Astrocyte (in vitro differentiated cells and primary cell): ENCODE measurements around the gene SGK2. TPM values are rescaled to one million over a fixed set of nuclear protein-coding genes. Genes with fewer than 3 reads are reported as not detected.
A peak's percentile ranks its signal among the peaks of the same experiment; 100 is the strongest.

Experiments used
- DNase-seq: peaks from one replicate; pipeline ENCODE4 v3.0.0-alpha.2; 2010; ENCODE audit warnings: low read depth
- FAIRE-seq: peaks from 2 replicates; lab custom pipeline; 2011; peaks lifted over from hg19 to GRCh38; lab: Jason Lieb, UNC
- H2AFZ ChIP-seq: 2 replicates; pipeline ENCODE4 v1.6.0; 2012; ENCODE audit warnings: low read depth, low read length, inconsistent platforms
- H3K27ac ChIP-seq: 2 replicates; pipeline ENCODE4 v1.5.1; 2011; ENCODE audit warnings: low read depth, low read length, inconsistent platforms
- H3K27me3 ChIP-seq: 2 replicates; pipeline ENCODE4 v1.6.0; 2011; ENCODE audit warnings: low read length, inconsistent platforms; ENCODE audit not compliant: insufficient read depth
- H3K36me3 ChIP-seq: 2 replicates; pipeline ENCODE4 v1.5.1; 2011; ENCODE audit warnings: low read length, inconsistent platforms; ENCODE audit not compliant: insufficient read depth
- H3K4me1 ChIP-seq: 2 replicates; pipeline ENCODE4 v1.5.1; 2011; ENCODE audit warnings: low read length, inconsistent platforms; ENCODE audit not compliant: insufficient read depth
- H3K4me2 ChIP-seq: 2 replicates; pipeline ENCODE4 v1.6.0; 2012; ENCODE audit warnings: low read length, inconsistent platforms
- H3K4me3 ChIP-seq: 2 replicates; pipeline ENCODE4 v1.5.1; 2011; ENCODE audit warnings: low read depth, mild to moderate bottlenecking, low read length, inconsistent platforms; ENCODE audit not compliant: insufficient read depth
- H3K79me2 ChIP-seq: 2 replicates; pipeline ENCODE4 v1.6.0; 2012; ENCODE audit warnings: mild to moderate bottlenecking, low read length, inconsistent platforms; ENCODE audit not compliant: insufficient read depth
- H3K9ac ChIP-seq: 2 replicates; pipeline ENCODE4 v1.6.0; 2012; ENCODE audit warnings: mild to moderate bottlenecking, low read length, inconsistent platforms
- H3K9me3 ChIP-seq: 2 replicates; pipeline ENCODE4 v1.5.1; 2012; ENCODE audit warnings: low read depth, mild to moderate bottlenecking, low read length, inconsistent platforms; ENCODE audit not compliant: insufficient read depth
- H4K20me1 ChIP-seq: 2 replicates; pipeline ENCODE4 v1.6.0; 2012; ENCODE audit warnings: low read length, inconsistent platforms; ENCODE audit not compliant: insufficient read depth
- H3K27ac Mint-ChIP-seq: one replicate; pipeline ENCODE4 v1.8.0; 2021; ENCODE audit warnings: mild to moderate bottlenecking, mixed read lengths; ENCODE audit not compliant: unreplicated experiment
- H3K27me3 Mint-ChIP-seq: one replicate; pipeline ENCODE4 v1.8.0; 2021; ENCODE audit warnings: low read depth, mixed read lengths; ENCODE audit not compliant: unreplicated experiment
- H3K36me3 Mint-ChIP-seq: one replicate; pipeline ENCODE4 v1.8.0; 2021; ENCODE audit warnings: low read depth, mixed read lengths; ENCODE audit not compliant: unreplicated experiment
- H3K4me1 Mint-ChIP-seq: one replicate; pipeline ENCODE4 v1.8.0; 2021; ENCODE audit warnings: low read depth, mixed read lengths; ENCODE audit not compliant: unreplicated experiment
- H3K4me3 Mint-ChIP-seq: one replicate; pipeline ENCODE4 v1.8.0; 2021; ENCODE audit warnings: mild to moderate bottlenecking, moderate library complexity, mixed read lengths; ENCODE audit not compliant: unreplicated experiment
- H3K9me3 Mint-ChIP-seq: one replicate; pipeline ENCODE4 v1.8.0; 2021; ENCODE audit warnings: mild to moderate bottlenecking, mixed read lengths; ENCODE audit not compliant: unreplicated experiment
- EZH2 ChIP-seq: IDR thresholded peaks from 2 replicates; pipeline ENCODE4 v1.6.1; 2012; ENCODE audit warnings: mild to moderate bottlenecking, low read length, inconsistent platforms; ENCODE audit not compliant: insufficient read depth
- total RNA-seq: library from RNA; stranded (reverse); gene quantifications from 2 replicates; pipeline ENCODE4 v1.2.1, GENCODE V29; 2021
- TF ChIP-seq, protein P1 (sequence below): IDR thresholded peaks from 2 replicates; pipeline ENCODE4 v1.5.1; 2011; ENCODE audit warnings: low read depth, mild to moderate bottlenecking, inconsistent platforms, low read length, moderate library complexity; ENCODE audit not compliant: insufficient read depth

Gene SGK2
- total RNA-seq, 1 donor from 2014 or later: 0.64 TPM

DNA sequence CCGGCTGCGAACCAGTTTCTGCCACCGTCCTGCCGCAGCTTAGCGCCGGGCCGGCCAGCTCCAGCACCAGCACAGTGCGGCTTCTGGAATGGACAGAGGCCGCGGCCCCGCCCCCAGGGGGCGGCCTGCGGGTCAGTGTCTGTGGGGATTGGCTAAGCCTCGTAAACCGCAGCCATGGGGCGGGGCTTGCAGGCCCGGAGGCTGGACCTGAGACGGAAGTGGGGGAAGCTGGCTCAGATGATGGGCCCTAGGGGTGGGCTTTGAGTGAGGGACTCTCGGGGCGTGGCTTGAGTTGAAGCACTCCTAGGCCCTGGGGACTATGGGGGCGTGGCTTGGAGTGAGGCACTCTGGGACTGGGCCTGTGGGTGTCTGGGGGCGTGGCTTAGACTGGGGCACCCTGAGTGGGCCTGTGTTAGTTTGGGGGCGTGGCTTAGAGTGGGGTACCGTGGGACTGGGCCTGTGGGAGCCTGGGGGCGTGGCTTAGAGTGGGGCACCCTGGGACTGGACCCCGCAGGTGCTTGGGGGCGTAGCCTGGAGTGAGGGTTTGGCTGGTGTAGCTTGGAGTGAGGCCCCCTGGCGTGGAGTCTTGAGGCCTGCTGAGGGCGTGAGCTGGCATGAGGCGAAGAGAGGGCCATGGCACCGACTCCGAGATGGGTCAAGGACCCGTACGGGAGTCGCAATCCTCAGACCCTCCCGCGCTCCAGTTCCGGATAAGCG lies 44.7 kb upstream of the SGK2 start:
- Histone ChIP-seq H3K4me2 (peak overlapping the region; percentile 90), H4K20me1 (no peaks in the 10 kb centered on the region), H3K9me3 (no peaks in the 10 kb centered on the region), H3K4me3 (peak overlapping the region; percentile 75), H3K27ac (peak overlapping the region; percentile 42), H3K27me3 (no peaks in the 10 kb centered on the region), H3K9ac (peak overlapping the region; percentile 75), H2AFZ (peak overlapping the region; percentile 89), H3K4me1 (peaks cover 4% of the 10 kb centered on the region), H3K36me3 (no peaks in the 10 kb centered on the region), H3K79me2 (no peaks in the 10 kb centered on the region)
- peaks cover 1% of the 10 kb centered on the region for H3K9me3 Mint-ChIP-seq
- no peaks in the 10 kb centered on the region for H3K36me3 Mint-ChIP-seq
- H3K27me3 Mint-ChIP-seq: no peaks in the 10 kb centered on the region
- DNase-seq (peak; percentile 94), FAIRE-seq (no peak)
- TF ChIP-seq, protein P1, sequence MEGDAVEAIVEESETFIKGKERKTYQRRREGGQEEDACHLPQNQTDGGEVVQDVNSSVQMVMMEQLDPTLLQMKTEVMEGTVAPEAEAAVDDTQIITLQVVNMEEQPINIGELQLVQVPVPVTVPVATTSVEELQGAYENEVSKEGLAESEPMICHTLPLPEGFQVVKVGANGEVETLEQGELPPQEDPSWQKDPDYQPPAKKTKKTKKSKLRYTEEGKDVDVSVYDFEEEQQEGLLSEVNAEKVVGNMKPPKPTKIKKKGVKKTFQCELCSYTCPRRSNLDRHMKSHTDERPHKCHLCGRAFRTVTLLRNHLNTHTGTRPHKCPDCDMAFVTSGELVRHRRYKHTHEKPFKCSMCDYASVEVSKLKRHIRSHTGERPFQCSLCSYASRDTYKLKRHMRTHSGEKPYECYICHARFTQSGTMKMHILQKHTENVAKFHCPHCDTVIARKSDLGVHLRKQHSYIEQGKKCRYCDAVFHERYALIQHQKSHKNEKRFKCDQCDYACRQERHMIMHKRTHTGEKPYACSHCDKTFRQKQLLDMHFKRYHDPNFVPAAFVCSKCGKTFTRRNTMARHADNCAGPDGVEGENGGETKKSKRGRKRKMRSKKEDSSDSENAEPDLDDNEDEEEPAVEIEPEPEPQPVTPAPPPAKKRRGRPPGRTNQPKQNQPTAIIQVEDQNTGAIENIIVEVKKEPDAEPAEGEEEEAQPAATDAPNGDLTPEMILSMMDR: no peak
- no peak for TF ChIP-seq EZH2
- H3K4me3 Mint-ChIP-seq: peak overlapping the region; percentile 91
- no peaks in the 10 kb centered on the region for H3K4me1 Mint-ChIP-seq
- H3K27ac Mint-ChIP-seq: peak overlapping the region; percentile 62

DNA sequence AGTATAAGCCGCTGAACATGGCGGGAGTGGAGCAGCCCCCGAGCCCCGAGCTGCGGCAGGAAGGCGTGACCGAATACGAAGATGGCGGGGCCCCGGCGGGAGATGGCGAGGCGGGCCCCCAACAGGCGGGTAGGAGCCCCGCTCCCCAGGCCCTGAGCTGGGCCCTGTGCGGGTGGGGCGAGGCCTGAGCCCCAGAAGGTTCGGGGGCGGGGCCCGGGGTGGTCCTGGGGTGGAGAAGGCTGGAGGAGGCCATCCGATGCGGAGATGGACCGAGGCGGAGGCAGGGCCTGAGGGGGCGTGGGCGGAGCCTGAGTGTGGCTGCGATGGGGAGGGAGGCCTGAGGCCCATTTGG lies 44.2 kb upstream of the SGK2 start:
- Histone ChIP-seq H4K20me1 (no peaks in the 10 kb centered on the region), H3K79me2 (no peaks in the 10 kb centered on the region), H3K27me3 (no peaks in the 10 kb centered on the region), H3K4me1 (peaks cover 4% of the 10 kb centered on the region), H3K9ac (peak overlapping the region; percentile 70), H3K36me3 (no peaks in the 10 kb centered on the region), H3K27ac (peak overlapping the region; percentile 42), H2AFZ (peak overlapping the region; percentile 89), H3K9me3 (no peaks in the 10 kb centered on the region), H3K4me3 (peak overlapping the region; percentile 75), H3K4me2 (peak overlapping the region; percentile 83)
- no peaks in the 10 kb centered on the region for H3K36me3 Mint-ChIP-seq
- peaks cover 1% of the 10 kb centered on the region for H3K9me3 Mint-ChIP-seq
- DNase-seq: no peak
- H3K27me3 Mint-ChIP-seq: no peaks in the 10 kb centered on the region
- peak overlapping the region; percentile 91 for H3K4me3 Mint-ChIP-seq
- TF ChIP-seq EZH2: no peak
- TF ChIP-seq, protein P1: no peak
- H3K27ac Mint-ChIP-seq: peak overlapping the region; percentile 62
- H3K4me1 Mint-ChIP-seq: no peaks in the 10 kb centered on the region
- FAIRE-seq: no peak

DNA sequence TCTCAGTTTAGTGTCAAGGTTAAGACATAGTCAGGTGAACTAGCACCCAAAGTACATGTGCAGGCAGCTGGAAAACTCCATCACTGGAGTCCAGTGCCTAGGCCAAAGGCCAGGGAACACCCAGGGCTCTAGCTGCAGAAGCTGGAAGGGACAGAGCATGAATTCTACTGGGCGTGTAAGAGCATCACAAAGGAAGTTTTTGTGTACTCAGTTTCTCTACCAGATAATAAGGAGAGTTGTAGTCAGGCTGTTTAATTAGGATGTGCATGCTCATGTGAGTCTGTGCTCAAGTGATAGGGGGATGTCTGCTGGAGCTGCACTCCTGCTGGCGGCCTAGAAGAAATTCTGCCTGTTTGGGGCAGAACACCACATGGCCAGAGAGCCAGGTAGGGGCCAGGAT lies 43.2 kb upstream of the SGK2 start:
- peak overlapping the region; percentile 83 for H3K4me2 ChIP-seq
- no peaks in the 10 kb centered on the region for H3K79me2 ChIP-seq
- no peak overlapping the region for H3K27ac ChIP-seq
- H3K4me3 ChIP-seq: no peak overlapping the region
- Mint-ChIP-seq H3K36me3 (no peaks in the 10 kb centered on the region), H3K4me3 (peak overlapping the region; percentile 91), H3K27ac (no peak overlapping the region), H3K9me3 (peaks cover 1% of the 10 kb centered on the region), H3K27me3 (no peaks in the 10 kb centered on the region), H3K4me1 (no peaks in the 10 kb centered on the region)
- peaks cover 4% of the 10 kb centered on the region for H3K4me1 ChIP-seq
- H3K9ac ChIP-seq: no peak overlapping the region
- FAIRE-seq (no peak), DNase-seq (no peak)
- no peaks in the 10 kb centered on the region for H3K27me3 ChIP-seq
- no peaks in the 10 kb centered on the region for H4K20me1 ChIP-seq
- no peak overlapping the region for H2AFZ ChIP-seq
- no peaks in the 10 kb centered on the region for H3K9me3 ChIP-seq
- H3K36me3 ChIP-seq: no peaks in the 10 kb centered on the region
- TF ChIP-seq, protein P1: no peak
- no peak for TF ChIP-seq EZH2
